ENCODE measurements around the gene MIF. TPM values are rescaled to one million over a fixed set of nuclear protein-coding genes. Genes with fewer than 3 reads are reported as not detected.

MIF gene
- total RNA-seq, 1 experiment from 2014 or later: 1,068 TPM

GRCh38 chr22:23901600-23901999, 7.4 kb downstream of the MIF start:
- TF ChIP-seq, protein P1, sequence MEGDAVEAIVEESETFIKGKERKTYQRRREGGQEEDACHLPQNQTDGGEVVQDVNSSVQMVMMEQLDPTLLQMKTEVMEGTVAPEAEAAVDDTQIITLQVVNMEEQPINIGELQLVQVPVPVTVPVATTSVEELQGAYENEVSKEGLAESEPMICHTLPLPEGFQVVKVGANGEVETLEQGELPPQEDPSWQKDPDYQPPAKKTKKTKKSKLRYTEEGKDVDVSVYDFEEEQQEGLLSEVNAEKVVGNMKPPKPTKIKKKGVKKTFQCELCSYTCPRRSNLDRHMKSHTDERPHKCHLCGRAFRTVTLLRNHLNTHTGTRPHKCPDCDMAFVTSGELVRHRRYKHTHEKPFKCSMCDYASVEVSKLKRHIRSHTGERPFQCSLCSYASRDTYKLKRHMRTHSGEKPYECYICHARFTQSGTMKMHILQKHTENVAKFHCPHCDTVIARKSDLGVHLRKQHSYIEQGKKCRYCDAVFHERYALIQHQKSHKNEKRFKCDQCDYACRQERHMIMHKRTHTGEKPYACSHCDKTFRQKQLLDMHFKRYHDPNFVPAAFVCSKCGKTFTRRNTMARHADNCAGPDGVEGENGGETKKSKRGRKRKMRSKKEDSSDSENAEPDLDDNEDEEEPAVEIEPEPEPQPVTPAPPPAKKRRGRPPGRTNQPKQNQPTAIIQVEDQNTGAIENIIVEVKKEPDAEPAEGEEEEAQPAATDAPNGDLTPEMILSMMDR (conservative IDR thresholded peaks at IDR 0.05): no peak
- DNase-seq: no peak
- Histone ChIP-seq H3K4ac (ENCODE audit: low read depth, low read length) (no peak overlapping the region), H4K5ac (ENCODE audit: insufficient read length, low read depth, low read length) (no peak overlapping the region), H2AFZ (ENCODE audit: low read length) (no peak overlapping the region), H3K27ac (ENCODE audit: insufficient read length, low read depth, low read length) (no peak overlapping the region), H4K8ac (replicated peaks; ENCODE audit: insufficient read length, low read depth, low read length) (no peak overlapping the region), H3K23ac (ENCODE audit: insufficient read length, low read depth, low read length) (no peak overlapping the region), H3K14ac (ENCODE audit: insufficient read depth, low read length) (no peak overlapping the region), H3K4me2 (ENCODE audit: insufficient read depth, insufficient read length, low read length) (no peak overlapping the region), H2BK15ac (ENCODE audit: low read depth, low read length) (no peak overlapping the region), H3K9me3 (ENCODE audit: control insufficient read depth, low read depth, low read length) (no peaks in the 10 kb centered on the region), H2BK12ac (ENCODE audit: insufficient read length, low read depth, low read length) (no peak overlapping the region), H2AK5ac (ENCODE audit: insufficient read length, low read length) (no peak overlapping the region), H3K18ac (ENCODE audit: insufficient read length, low read depth, low read length) (no peak overlapping the region), H3K56ac (ENCODE audit: insufficient read length, low read depth, low read length) (no peak overlapping the region), H3K79me1 (ENCODE audit: insufficient read depth, low read depth, low read length, poor library complexity, severe bottlenecking) (no peaks in the 10 kb centered on the region), H4K20me1 (ENCODE audit: control insufficient read depth, insufficient read depth, insufficient read length) (no peaks in the 10 kb centered on the region), H2BK120ac (ENCODE audit: low read depth, low read length, poor library complexity, severe bottlenecking) (no peak overlapping the region), H2BK5ac (ENCODE audit: insufficient read length, low read length) (no peak overlapping the region), H3K79me2 (ENCODE audit: insufficient read depth, low read length) (no peaks in the 10 kb centered on the region), H3T11ph (ENCODE audit: low read length) (no peak overlapping the region), H3K23me2 (ENCODE audit: insufficient read length, low read depth, low read length, poor library complexity, severe bottlenecking) (no peaks in the 10 kb centered on the region), H3K27me3 (ENCODE audit: insufficient read depth, low read length) (no peaks in the 10 kb centered on the region), H3K9ac (ENCODE audit: extremely low read depth, insufficient read length, low read length) (no peak overlapping the region), H3K4me1 (ENCODE audit: insufficient read depth, low read length) (no peaks in the 10 kb centered on the region; the same call in 1 of the 2 replicates), H2BK20ac (ENCODE audit: low read depth, low read length, poor library complexity, severe bottlenecking) (no peak overlapping the region), H4K91ac (ENCODE audit: insufficient read length, low read depth, low read length) (no peak overlapping the region)
- Mint-ChIP-seq H3K36me3 (ENCODE audit: insufficient read depth in 1 of 3, low read depth in 3 of 3) (peaks cover 30 to 44% (median 37%) of the 10 kb centered on the region in 3 experiments), H3K27me3 (ENCODE audit: low read depth) (peaks cover 29% of the 10 kb centered on the region), H3K4me3 (no peak overlapping the region), H3K4me1 (peaks cover 24 to 28% of the 10 kb centered on the region in 2 experiments), H3K27ac (no peak overlapping the region), H3K9me3 (peaks cover 14 to 24% of the 10 kb centered on the region in 2 experiments)
- no CpG with 5 or more reads among the region's 4 CpGs for WGBS (ENCODE audit: extremely low coverage, insufficient read length, low lambda C conversion rate)
